Keratinocyte (primary cell): ENCODE results near the gene EFCAB10.

Source experiments
- EZH2 ChIP-seq: IDR thresholded peaks from one replicate; pipeline ENCODE4 v1.6.1; 2012; ENCODE audit warnings: inconsistent platforms, mild to moderate bottlenecking, low read length, moderate library complexity
- TF ChIP-seq, protein P1 (sequence below), 3 experiments: IDR thresholded peaks in 1 of 3; conservative IDR thresholded peaks in 1 of 3; optimal IDR thresholded peaks in 1 of 3; 2 replicates in 2 of 3; 3 replicates in 1 of 3; pipeline versions ENCODE3 to v1.5.1; 2011; ENCODE audit warnings: low read length in 3 of 3, mild to moderate bottlenecking in 3 of 3, moderate library complexity in 2 of 3, control low read depth in 1 of 3, inconsistent platforms in 1 of 3; ENCODE audit not compliant: insufficient read depth in 2 of 3; ENCODE audit errors: extremely low read depth in 1 of 3

DNA sequence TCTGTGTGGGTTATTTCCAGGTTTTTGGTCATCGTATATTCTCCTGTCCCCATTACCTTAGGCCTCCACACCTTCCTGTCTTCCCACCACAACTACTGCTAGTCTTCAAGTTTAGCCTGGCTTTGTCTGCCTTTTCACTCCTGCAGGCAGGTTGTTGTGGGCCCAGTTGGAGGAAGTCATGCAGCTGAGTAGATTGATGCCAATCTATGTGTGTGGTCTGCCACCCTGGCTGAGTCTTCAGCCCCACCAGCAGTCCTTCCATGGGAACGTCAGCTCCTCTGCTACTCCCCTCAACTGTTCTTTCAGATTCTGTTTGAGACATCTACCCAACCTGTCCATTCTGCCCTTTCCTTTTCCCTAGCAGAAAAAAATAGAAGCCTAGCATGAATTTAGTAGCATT lies 43.0 kb downstream of the EFCAB10 start:
- TF ChIP-seq, protein P1, sequence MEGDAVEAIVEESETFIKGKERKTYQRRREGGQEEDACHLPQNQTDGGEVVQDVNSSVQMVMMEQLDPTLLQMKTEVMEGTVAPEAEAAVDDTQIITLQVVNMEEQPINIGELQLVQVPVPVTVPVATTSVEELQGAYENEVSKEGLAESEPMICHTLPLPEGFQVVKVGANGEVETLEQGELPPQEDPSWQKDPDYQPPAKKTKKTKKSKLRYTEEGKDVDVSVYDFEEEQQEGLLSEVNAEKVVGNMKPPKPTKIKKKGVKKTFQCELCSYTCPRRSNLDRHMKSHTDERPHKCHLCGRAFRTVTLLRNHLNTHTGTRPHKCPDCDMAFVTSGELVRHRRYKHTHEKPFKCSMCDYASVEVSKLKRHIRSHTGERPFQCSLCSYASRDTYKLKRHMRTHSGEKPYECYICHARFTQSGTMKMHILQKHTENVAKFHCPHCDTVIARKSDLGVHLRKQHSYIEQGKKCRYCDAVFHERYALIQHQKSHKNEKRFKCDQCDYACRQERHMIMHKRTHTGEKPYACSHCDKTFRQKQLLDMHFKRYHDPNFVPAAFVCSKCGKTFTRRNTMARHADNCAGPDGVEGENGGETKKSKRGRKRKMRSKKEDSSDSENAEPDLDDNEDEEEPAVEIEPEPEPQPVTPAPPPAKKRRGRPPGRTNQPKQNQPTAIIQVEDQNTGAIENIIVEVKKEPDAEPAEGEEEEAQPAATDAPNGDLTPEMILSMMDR (optimal IDR thresholded peaks at IDR 0.05 in 1 of 3, IDR thresholded peaks at IDR 0.05 in 1 of 3, conservative IDR thresholded peaks at IDR 0.05 in 1 of 3; ENCODE audit: extremely low read depth in 1 of 3, insufficient read depth in 2 of 3, low read length in 3 of 3): no peak
- TF ChIP-seq EZH2: no peak
